Adrenal gland (tissue), 12 donors: Measurements from ENCODE around the gene LMAN2. TPM values are rescaled to one million over a fixed set of nuclear protein-coding genes. Genes with fewer than 3 reads are reported as not detected.

Source experiments
- DNase-seq, 7 donors: peaks; one replicate each; pipeline ENCODE4 v3.0.0-alpha.2; 2019 to 2020
- H3K27ac ChIP-seq, 5 donors: fragments of 200-600 bp; sonication (generic) in 4 of 5; 1 replicate in 3 of 5; 2 replicates in 2 of 5; pipeline versions ENCODE4 v1.5.1 to v1.8.0; 2016 to 2020; ENCODE audit warnings: mild to moderate bottlenecking in 1 of 5
- H3K27me3 ChIP-seq: fragments of 200-600 bp; 2 replicates; pipeline ENCODE4 v1.8.0; 2021
- H3K36me3 ChIP-seq, 2 donors: fragments of 200-600 bp; replicated peaks in 1 of 2; 1 replicate in 1 of 2; 2 replicates in 1 of 2; pipeline versions ENCODE4 v1.5.1 to v1.8.0; 2018 to 2022
- H3K4me1 ChIP-seq, 2 donors: fragments of 200-600 bp; replicated peaks in 1 of 2; 1 replicate in 1 of 2; 2 replicates in 1 of 2; pipeline versions ENCODE4 v1.5.1 to v1.8.0; 2018 to 2021
- H3K4me3 ChIP-seq, 4 donors: fragments of 200-600 bp; sonication (generic) in 3 of 4; one replicate each; pipeline ENCODE4 v1.5.1; 2016 to 2018
- H3K9me3 ChIP-seq, 3 donors: fragments of 200-600 bp; sonication (generic) in 1 of 3; replicated peaks in 1 of 3; 1 replicate in 2 of 3; 2 replicates in 1 of 3; pipeline versions ENCODE4 v1.5.1 to v1.8.0; 2016 to 2021
- CTCF ChIP-seq, 6 experiments: fragments of 450-650 bp in 4 of 6; fragments of 200-600 bp in 2 of 6; sonication (generic) in 1 of 6; IDR thresholded peaks; 1 replicate in 5 of 6; 2 replicates in 1 of 6; pipeline versions ENCODE4 v1.5.1 to v1.8.0; 2016 to 2021; ENCODE audit warnings: antibody characterized with exemption in 6 of 6, mild to moderate bottlenecking in 2 of 6, moderate library complexity in 1 of 6
- POLR2A ChIP-seq, 2 donors: fragments of 450-650 bp; IDR thresholded peaks; one replicate each; pipeline ENCODE4 v1.6.1; 2017; ENCODE audit warnings: antibody characterized with exemption in 2 of 2, mild to moderate bottlenecking in 2 of 2, moderate library complexity in 1 of 2
- WGBS, 4 donors: extraction: QIAGEN DNeasy Blood & Tissue Kit in 2 of 4; methylation state at CpG; one replicate each; pipeline versions ENCODE4 v1.1.5 to v1.1.7; 2013 to 2017; 5-methylcytosine and 5-hydroxymethylcytosine counted together
- intact Hi-C, 2 donors: fragments of 100-400 bp; cut with DNase I; formaldehyde crosslinking; loops; one replicate each; pipeline versions ENCODE4 v1.14.1 to v1.15.0; 2022 to 2023
- polyA plus RNA-seq, 3 donors: library from polyadenylated mRNA; stranded (reverse); fragments of 200-250 nt in 2 of 3; fragments of 350-450 nt in 1 of 3; fragmentation: Illumina TruSeq in 1 of 3; extraction: RNeasy Lipid Tissue Mini Kit (QIAGEN cat#74804) in 1 of 3; gene quantifications; one replicate each; pipeline ENCODE4 v1.2.3, GENCODE V29; 2013 to 2014
- total RNA-seq, 9 donors: library from RNA; depleted of rRNA in 4 of 9; stranded (reverse); fragments of >200 nt in 4 of 9; fragments of 120-200 nt in 1 of 9; fragmentation: NEBNext Ultra II Directional in 1 of 9; extraction: Animal tissue kit (Norgen Biotek cat#: 25700) in 1 of 9; gene quantifications; one replicate each; pipeline versions ENCODE4 v1.1.0 to v1.2.4, GENCODE V29; 2013 to 2023
- donor health status: healthy with polysubstance abuse.
- donor health status: Bipolar disorder and iron deficiency.
- donor health status: DM: yes; HTN: yes; CAD: no.
- donor health status: DM: no; HTN: no; CAD: no.
- donor health status: DM: no; HTN: no; CAD: no.
- donor health status: DM: yes; HTN: yes; CAD: no.

Gene LMAN2
- total and polyA plus RNA-seq, 12 donors, result 85.7 to 398 (median 150) TPM

- Histone ChIP-seq H3K27ac (no peak overlapping the region), H3K9me3 (no peaks in the 10 kb centered on the region), H3K4me3 (no peak overlapping the region), H3K36me3 (no peaks in the 10 kb centered on the region), H3K4me1 (peaks cover 0 to 2% of the 10 kb centered on the region in 2 donors), H3K27me3 (no peaks in the 10 kb centered on the region)
- DNase-seq, result no peak
- intact Hi-C loops, result no loop called here
- 71 to 86% (median 82%) methylated on average over 3 to 5 of the region's 5 CpGs for WGBS, 4 donors
- TF ChIP-seq POLR2A (IDR thresholded peaks at IDR 0.05), result no peak
- no peak for TF ChIP-seq CTCF (IDR thresholded peaks at IDR 0.05)
Observed at GRCh38 chr5:177357146-177357458, 5.6 kb upstream of the LMAN2 start.

GRCh38 chr5:177356746-177357145 lies 5.3 kb upstream of the LMAN2 start:
- intact Hi-C loops, result no loop called here
- Histone ChIP-seq H3K27ac (no peak overlapping the region), H3K9me3 (no peaks in the 10 kb centered on the region), H3K36me3 (no peaks in the 10 kb centered on the region), H3K27me3 (no peaks in the 10 kb centered on the region), H3K4me3 (no peak overlapping the region), H3K4me1 (peaks cover 0 to 3% of the 10 kb centered on the region in 2 donors)
- TF ChIP-seq POLR2A (IDR thresholded peaks at IDR 0.05) (no peak), CTCF (IDR thresholded peaks at IDR 0.05) (no peak)
- 60 to 72% (median 67%) methylated on average over 3 of the region's 3 CpGs for WGBS, 4 donors
- DNase-seq, result no peak

GRCh38 chr5:177355868-177356168 lies 4.3 kb upstream of the LMAN2 start:
- intact Hi-C loops, result no loop called here
- DNase-seq, result no peak
- 8 to 17% (median 13%) methylated on average over 1 of the region's 1 CpG for WGBS, 4 donors

GRCh38 chr5:177355162-177355867 lies 3.8 kb upstream of the LMAN2 start:
- intact Hi-C loops, result no loop called here
- H3K36me3 ChIP-seq, result no peaks in the 10 kb centered on the region
- no peak for DNase-seq
- 82 to 100% (median 98%) methylated on average over 1 of the region's 1 CpG for WGBS, 4 donors
- no peak overlapping the region for H3K4me3 ChIP-seq
- no peaks in the 10 kb centered on the region for H3K27me3 ChIP-seq
- no peaks in the 10 kb centered on the region for H3K9me3 ChIP-seq
- peaks cover 6 to 11% of the 10 kb centered on the region in 2 donors for H3K4me1 ChIP-seq
- no peak overlapping the region for H3K27ac ChIP-seq
- TF ChIP-seq POLR2A (IDR thresholded peaks at IDR 0.05) (no peak), CTCF (IDR thresholded peaks at IDR 0.05) (no peak)

More at GRCh38 chr5:177355868-177356168, 4.3 kb upstream of the LMAN2 start:
- no peak overlapping the region for H3K4me3 ChIP-seq
- H3K27ac ChIP-seq, result no peak overlapping the region
- H3K36me3 ChIP-seq, result no peaks in the 10 kb centered on the region
- TF ChIP-seq CTCF (IDR thresholded peaks at IDR 0.05) (no peak), POLR2A (IDR thresholded peaks at IDR 0.05) (no peak)
- no peaks in the 10 kb centered on the region for H3K9me3 ChIP-seq
- peaks cover under 1 to 6% of the 10 kb centered on the region in 2 donors for H3K4me1 ChIP-seq
- no peaks in the 10 kb centered on the region for H3K27me3 ChIP-seq
